Left lung (tissue), 10 donors: ENCODE measurements around the gene LRMDA. TPM values are rescaled to one million over a fixed set of nuclear protein-coding genes. Genes with fewer than 3 reads are reported as not detected.

Experiments used
- ATAC-seq: fragments of 200-7000 bp; cut with Tn5 transposase; one replicate; pipeline ENCODE4 v1.9.1; 2020; ENCODE audit warnings: moderate library complexity
- DNase-seq, 4 donors: peaks; one replicate each; pipeline ENCODE4 v3.0.0-alpha.2; 2013 to 2020
- H3K27ac ChIP-seq, 2 donors: fragments of 200-600 bp; sonication (generic) in 1 of 2; one replicate each; pipeline versions ENCODE4 v1.5.0 to v1.8.0; 2020 to 2021
- H3K27me3 ChIP-seq, 2 donors: fragments of 200-600 bp; sonication (generic) in 1 of 2; one replicate each; pipeline versions ENCODE4 v1.5.0 to v1.8.0; 2020 to 2021
- H3K36me3 ChIP-seq, 2 donors: fragments of 200-600 bp; sonication (generic) in 1 of 2; one replicate each; pipeline versions ENCODE4 v1.5.0 to v1.8.0; 2020 to 2021
- H3K4me1 ChIP-seq, 2 donors: fragments of 200-600 bp; one replicate each; pipeline ENCODE4 v1.8.0; 2021
- H3K4me3 ChIP-seq, 2 donors: fragments of 200-600 bp; sonication (generic) in 1 of 2; one replicate each; pipeline versions ENCODE4 v1.5.0 to v1.8.0; 2020 to 2021; ENCODE audit warnings: mild to moderate bottlenecking in 1 of 2
- H3K9me3 ChIP-seq, 2 donors: fragments of 200-600 bp; sonication (generic) in 1 of 2; one replicate each; pipeline versions ENCODE4 v1.5.0 to v1.8.0; 2020 to 2021
- intact Hi-C, 2 donors: fragments of 100-400 bp; cut with DNase I; formaldehyde crosslinking; loops; one replicate each; pipeline versions ENCODE4 v1.11.2 to v1.14.2; 2022
- polyA plus RNA-seq, 6 donors: library from polyadenylated mRNA; unstranded; fragments of 120-200 nt; gene quantifications; one replicate each; pipeline ENCODE4 v1.2.1, GENCODE V29; 2013; ENCODE audit not compliant: insufficient read length in 6 of 6
- total RNA-seq, 2 donors: library from RNA; stranded (reverse); fragmentation: NEBNext Ultra II Directional; extraction: Animal tissue kit (Norgen Biotek cat#: 25700); gene quantifications; one replicate each; pipeline ENCODE4 v1.2.1, GENCODE V29; 2021
- TF ChIP-seq, protein P1 (sequence below), 2 donors: fragments of 200-600 bp; sonication (generic) in 1 of 2; IDR thresholded peaks; one replicate each; pipeline versions ENCODE4 v1.5.0 to v1.8.0; 2021; ENCODE audit warnings: antibody characterized with exemption in 2 of 2
- donor health status: DM: no; HTN: yes; CAD: no.
- donor health status: DM: no; HTN: no; CAD: no.

LRMDA gene
- total and polyA plus RNA-seq, 8 donors, result 13.9 to 23.6 (median 18.7) TPM

DNA sequence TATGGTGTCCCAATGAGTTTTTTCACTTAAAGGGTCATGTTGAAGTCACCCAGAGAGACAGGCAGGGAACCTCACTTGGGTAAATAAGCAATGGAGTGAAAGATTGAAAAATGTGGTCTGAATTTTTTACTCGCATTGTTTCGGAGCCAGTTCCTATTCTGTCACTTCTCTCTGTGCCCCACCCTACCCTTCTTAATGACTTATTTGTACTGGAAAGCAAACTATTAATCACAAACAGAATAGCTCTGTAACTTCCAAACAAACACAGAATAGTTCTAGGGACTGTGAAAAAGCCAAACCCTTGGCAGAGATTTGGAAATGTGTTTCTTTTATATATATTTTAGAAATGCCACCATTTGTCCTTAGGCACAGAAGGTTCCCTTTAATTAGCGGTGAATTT, 76.0 kb downstream of the LRMDA start:
- Histone ChIP-seq H3K27ac (no peak overlapping the region), H3K4me1 (peaks cover 11 to 38% of the 10 kb centered on the region in 2 donors), H3K36me3 (no peaks in the 10 kb centered on the region), H3K27me3 (no peaks in the 10 kb centered on the region), H3K9me3 (no peaks in the 10 kb centered on the region), H3K4me3 (no peak overlapping the region)
- ATAC-seq (no peak), DNase-seq (no peak)
- TF ChIP-seq, protein P1, sequence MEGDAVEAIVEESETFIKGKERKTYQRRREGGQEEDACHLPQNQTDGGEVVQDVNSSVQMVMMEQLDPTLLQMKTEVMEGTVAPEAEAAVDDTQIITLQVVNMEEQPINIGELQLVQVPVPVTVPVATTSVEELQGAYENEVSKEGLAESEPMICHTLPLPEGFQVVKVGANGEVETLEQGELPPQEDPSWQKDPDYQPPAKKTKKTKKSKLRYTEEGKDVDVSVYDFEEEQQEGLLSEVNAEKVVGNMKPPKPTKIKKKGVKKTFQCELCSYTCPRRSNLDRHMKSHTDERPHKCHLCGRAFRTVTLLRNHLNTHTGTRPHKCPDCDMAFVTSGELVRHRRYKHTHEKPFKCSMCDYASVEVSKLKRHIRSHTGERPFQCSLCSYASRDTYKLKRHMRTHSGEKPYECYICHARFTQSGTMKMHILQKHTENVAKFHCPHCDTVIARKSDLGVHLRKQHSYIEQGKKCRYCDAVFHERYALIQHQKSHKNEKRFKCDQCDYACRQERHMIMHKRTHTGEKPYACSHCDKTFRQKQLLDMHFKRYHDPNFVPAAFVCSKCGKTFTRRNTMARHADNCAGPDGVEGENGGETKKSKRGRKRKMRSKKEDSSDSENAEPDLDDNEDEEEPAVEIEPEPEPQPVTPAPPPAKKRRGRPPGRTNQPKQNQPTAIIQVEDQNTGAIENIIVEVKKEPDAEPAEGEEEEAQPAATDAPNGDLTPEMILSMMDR (IDR thresholded peaks at IDR 0.05), result no peak
- intact Hi-C loops, result no loop called here

DNA sequence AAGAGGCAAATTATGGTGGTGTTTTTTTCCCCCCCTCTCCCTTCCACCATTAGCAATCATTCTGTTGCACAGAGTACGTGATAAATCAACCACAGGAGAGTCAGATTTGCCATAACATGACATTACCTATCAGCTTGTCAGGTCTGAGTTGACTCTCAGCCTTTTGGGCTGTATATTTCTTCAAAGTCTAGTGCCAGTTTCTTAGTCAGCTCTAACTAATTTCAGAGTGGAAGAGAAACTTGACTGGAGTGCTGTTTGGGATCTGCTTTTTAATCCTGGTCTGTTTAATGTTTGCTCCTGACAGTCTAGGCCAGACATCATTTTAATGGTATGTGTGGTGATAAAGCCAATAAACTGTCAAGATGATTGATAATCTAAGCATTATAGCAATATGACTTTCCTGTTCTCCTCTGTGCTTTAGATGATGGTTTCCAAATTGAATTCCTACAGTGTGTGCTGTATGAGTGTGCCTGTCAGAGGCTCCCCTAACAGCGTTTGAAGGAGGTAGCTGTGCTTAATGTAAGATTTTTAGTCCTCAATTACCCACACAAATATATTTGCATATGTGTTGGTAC, 76.9 kb downstream of the LRMDA start:
- intact Hi-C loops, result no loop called here
- no peaks in the 10 kb centered on the region for H3K9me3 ChIP-seq
- no peak overlapping the region for H3K27ac ChIP-seq
- H3K4me3 ChIP-seq, result no peak overlapping the region
- no peaks in the 10 kb centered on the region for H3K27me3 ChIP-seq
- peak; percentile 45 for ATAC-seq
- TF ChIP-seq, protein P1 (IDR thresholded peaks at IDR 0.05), result no peak
- peak in 1 of 4 donors; percentile 37 for DNase-seq
- H3K36me3 ChIP-seq, result no peaks in the 10 kb centered on the region
- H3K4me1 ChIP-seq, result peaks cover 11 to 46% of the 10 kb centered on the region in 2 donors

DNA sequence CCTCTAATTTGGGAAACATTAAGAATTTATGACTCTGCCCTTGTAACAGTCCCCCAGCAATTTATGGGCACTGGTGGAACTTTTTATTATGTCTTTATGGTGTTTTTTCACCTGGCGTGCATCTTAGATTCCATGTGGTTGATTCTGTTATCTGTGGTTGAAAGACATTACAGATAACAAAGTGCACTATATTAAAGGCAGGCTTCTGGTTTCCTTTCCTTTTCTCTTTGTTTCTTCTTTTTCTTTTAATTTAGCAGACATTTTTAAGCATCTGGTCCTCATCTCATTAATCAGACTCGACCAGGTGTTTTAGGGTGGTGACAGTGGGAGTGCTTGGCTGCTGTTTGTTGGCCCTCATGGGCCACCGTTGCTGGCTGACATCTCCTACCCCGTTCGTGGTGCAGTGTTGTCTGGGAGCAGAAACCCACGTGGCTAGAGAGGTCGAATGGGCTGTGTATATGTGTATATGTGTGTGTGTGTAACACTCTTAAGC, 77.4 kb downstream of the LRMDA start:
- no peak overlapping the region for H3K4me3 ChIP-seq
- ATAC-seq (no peak), DNase-seq (no peak)
- H3K9me3 ChIP-seq, result no peaks in the 10 kb centered on the region
- H3K4me1 ChIP-seq, result peaks cover 11 to 51% of the 10 kb centered on the region in 2 donors
- intact Hi-C loops, result no loop called here
- TF ChIP-seq, protein P1 (IDR thresholded peaks at IDR 0.05), result no peak
- H3K27ac ChIP-seq, result no peak overlapping the region
- H3K36me3 ChIP-seq, result no peaks in the 10 kb centered on the region
- H3K27me3 ChIP-seq, result no peaks in the 10 kb centered on the region

DNA sequence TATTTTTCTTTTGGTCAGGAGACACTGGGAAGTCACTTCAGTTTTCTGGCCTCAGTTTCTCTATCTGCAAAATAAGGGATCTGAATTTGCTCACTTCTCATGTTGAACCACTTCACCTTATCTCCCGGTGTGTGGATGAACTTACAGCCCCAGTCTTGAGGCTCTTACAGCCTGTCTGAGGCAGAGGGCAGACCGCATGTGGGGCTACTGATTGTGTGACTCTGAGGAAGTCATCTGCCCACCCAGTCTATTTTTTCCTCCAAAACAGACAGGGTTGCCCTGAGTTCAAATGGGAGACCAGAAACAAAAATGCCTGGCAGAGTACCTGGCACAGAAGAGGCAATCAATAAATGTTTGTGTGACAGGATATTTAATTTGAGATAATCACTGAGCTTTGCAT, 78.3 kb downstream of the LRMDA start:
- Histone ChIP-seq H3K4me1 (peaks cover 11 to 58% of the 10 kb centered on the region in 2 donors), H3K27ac (no peak overlapping the region), H3K27me3 (no peaks in the 10 kb centered on the region), H3K36me3 (no peaks in the 10 kb centered on the region), H3K4me3 (no peak overlapping the region), H3K9me3 (no peaks in the 10 kb centered on the region)
- no peak for DNase-seq
- intact Hi-C loops, result no loop called here
- TF ChIP-seq, protein P1 (IDR thresholded peaks at IDR 0.05), result no peak
- ATAC-seq, result no peak

DNA sequence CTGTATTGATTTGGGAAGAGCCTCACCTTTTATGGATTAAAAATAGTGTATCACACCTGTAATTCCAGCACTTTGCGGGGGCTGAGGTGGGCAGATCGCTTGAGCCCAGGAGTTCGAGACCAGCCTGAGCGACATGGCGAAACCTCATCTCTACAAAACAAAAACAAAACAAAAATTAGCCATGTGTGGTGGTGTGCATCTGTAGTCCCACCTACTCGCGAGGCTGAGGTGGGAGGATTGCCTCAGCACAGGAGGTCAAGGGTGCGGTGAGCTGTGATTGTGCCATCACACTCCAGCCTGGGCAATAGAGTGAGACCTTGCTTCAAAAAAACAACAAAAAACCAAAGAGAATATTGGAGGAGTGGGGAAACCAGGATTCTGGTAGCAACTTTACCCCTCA, 79.6 kb downstream of the LRMDA start:
- no peak overlapping the region for H3K4me3 ChIP-seq
- no peaks in the 10 kb centered on the region for H3K27me3 ChIP-seq
- H3K4me1 ChIP-seq, result peaks cover 11 to 58% of the 10 kb centered on the region in 2 donors
- no peak overlapping the region for H3K27ac ChIP-seq
- ATAC-seq, result no peak
- H3K36me3 ChIP-seq, result no peaks in the 10 kb centered on the region
- intact Hi-C loops, result no loop called here
- no peak for DNase-seq
- TF ChIP-seq, protein P1 (IDR thresholded peaks at IDR 0.05), result no peak
- H3K9me3 ChIP-seq, result no peaks in the 10 kb centered on the region
